ENCODE results near the gene AVP.

DNA sequence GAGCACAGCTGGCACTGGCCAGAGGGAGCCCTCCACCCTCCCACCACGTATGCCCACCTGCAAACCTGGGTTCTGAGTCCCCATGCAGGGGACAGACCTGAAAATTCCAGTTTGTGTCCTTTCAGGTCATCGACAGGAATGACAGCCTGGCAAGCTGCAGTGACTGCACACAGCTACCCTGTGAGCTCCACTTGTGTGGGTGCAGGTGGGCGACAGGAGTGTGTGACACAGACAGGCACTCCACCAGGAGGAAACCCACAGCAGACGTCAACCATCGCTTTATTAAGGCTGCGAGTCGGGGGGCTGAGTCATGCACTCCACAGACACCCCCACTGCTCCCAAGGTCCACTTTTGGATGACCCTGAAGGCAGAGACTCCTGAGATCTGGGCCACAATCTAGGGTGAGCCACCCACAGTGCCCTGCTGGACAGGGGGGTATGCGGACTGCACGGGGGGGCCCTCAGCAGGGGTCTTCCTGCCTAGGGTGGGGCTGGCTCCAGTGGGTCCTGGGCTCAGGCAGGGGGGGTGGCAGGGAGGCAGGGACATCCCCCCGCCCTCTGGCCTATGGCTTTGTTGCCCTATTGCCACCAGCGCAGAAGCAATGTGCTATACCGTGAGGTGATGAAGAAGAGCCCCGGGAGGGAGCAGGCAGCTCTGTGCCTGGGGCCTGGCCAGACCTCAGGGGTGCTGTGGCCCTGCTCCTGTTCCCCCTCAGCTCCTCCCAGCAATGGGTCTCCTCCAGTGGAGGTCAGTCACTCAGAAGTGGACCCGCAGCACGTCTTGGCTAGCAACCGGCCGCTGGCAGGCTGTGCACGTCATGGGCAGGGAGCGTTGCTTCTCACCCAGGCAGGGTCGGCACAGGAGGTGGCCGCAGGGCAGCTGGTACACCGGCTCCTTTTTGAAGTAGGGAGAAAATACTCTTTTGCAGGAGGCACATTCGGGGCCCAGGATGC is 25.1 kb upstream of the AVP start:
- TF ChIP-seq, protein P1, sequence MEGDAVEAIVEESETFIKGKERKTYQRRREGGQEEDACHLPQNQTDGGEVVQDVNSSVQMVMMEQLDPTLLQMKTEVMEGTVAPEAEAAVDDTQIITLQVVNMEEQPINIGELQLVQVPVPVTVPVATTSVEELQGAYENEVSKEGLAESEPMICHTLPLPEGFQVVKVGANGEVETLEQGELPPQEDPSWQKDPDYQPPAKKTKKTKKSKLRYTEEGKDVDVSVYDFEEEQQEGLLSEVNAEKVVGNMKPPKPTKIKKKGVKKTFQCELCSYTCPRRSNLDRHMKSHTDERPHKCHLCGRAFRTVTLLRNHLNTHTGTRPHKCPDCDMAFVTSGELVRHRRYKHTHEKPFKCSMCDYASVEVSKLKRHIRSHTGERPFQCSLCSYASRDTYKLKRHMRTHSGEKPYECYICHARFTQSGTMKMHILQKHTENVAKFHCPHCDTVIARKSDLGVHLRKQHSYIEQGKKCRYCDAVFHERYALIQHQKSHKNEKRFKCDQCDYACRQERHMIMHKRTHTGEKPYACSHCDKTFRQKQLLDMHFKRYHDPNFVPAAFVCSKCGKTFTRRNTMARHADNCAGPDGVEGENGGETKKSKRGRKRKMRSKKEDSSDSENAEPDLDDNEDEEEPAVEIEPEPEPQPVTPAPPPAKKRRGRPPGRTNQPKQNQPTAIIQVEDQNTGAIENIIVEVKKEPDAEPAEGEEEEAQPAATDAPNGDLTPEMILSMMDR (IDR thresholded peaks at IDR 0.05; ENCODE audit: poor library complexity) = no peak
- no peak for TF ChIP-seq EZH2 (IDR thresholded peaks at IDR 0.05; ENCODE audit: borderline replicate concordance)

All from hepatocyte (in vitro differentiated cells).